Esophagus muscularis mucosa (tissue), 4 donors: ENCODE measurements around the gene ZKSCAN3. TPM values are rescaled to one million over a fixed set of nuclear protein-coding genes. Genes with fewer than 3 reads are reported as not detected.
"Not testable (repeated sequence)": the region's sequence is repeated elsewhere in the genome, so short reads cannot be mapped to it uniquely, and the experiment has no call there.

Source experiments
- DNase-seq: peaks from one replicate; pipeline ENCODE4 v3.0.0-alpha.2; 2017; ENCODE audit errors: extremely low spot score
- H3K27ac ChIP-seq, 4 donors: fragments of 200-600 bp; sonication (generic); replicated peaks in 1 of 4; 1 replicate in 3 of 4; 2 replicates in 1 of 4; pipeline ENCODE4 v1.5.1; 2016 to 2019; ENCODE audit warnings: mild to moderate bottlenecking in 1 of 4
- H3K27me3 ChIP-seq, 4 donors: fragments of 200-600 bp; sonication (generic); one replicate each; pipeline versions ENCODE4 v1.5.1 to v1.6.0; 2016 to 2019
- H3K36me3 ChIP-seq, 4 donors: fragments of 200-600 bp; sonication (generic); one replicate each; pipeline ENCODE4 v1.5.1; 2016 to 2019
- H3K4me1 ChIP-seq, 4 donors: fragments of 200-600 bp; sonication (generic); one replicate each; pipeline ENCODE4 v1.5.1; 2016 to 2019
- H3K4me3 ChIP-seq, 4 donors: fragments of 200-600 bp; sonication (generic); 1 replicate in 2 of 4; 2 replicates in 2 of 4; pipeline ENCODE4 v1.5.1; 2016 to 2019; ENCODE audit warnings: mild to moderate bottlenecking in 4 of 4, moderate library complexity in 1 of 4
- H3K9me3 ChIP-seq, 4 donors: fragments of 200-600 bp; sonication (generic); 1 replicate in 3 of 4; 2 replicates in 1 of 4; pipeline ENCODE4 v1.5.1; 2016 to 2019
- CTCF ChIP-seq, 3 experiments: fragments of 200-600 bp in 2 of 3; fragments of 450-650 bp in 1 of 3; sonication (generic) in 2 of 3; IDR thresholded peaks; one replicate each; pipeline ENCODE4 v1.5.1; 2017 to 2019; ENCODE audit warnings: antibody characterized with exemption in 3 of 3, mild to moderate bottlenecking in 2 of 3, moderate library complexity in 1 of 3
- EP300 ChIP-seq: sonication (generic); formaldehyde crosslinking; IDR thresholded peaks from one replicate; pipeline ENCODE4 v1.6.1; 2017; ENCODE audit warnings: antibody characterized with exemption
- POLR2A ChIP-seq: fragments of 450-650 bp; IDR thresholded peaks from one replicate; pipeline ENCODE4 v1.6.1; 2017; ENCODE audit warnings: antibody characterized with exemption, moderate library complexity, mild to moderate bottlenecking, low read depth
- POLR2AphosphoS5 ChIP-seq, 2 donors: sonication (generic); formaldehyde crosslinking; IDR thresholded peaks; one replicate each; pipeline ENCODE4 v1.6.1; 2017; ENCODE audit warnings: antibody characterized with exemption in 2 of 2
- WGBS: methylation state at CpG from one replicate; pipeline ENCODE4 v1.1.5; 2018; 5-methylcytosine and 5-hydroxymethylcytosine counted together
- intact Hi-C: fragments of 100-400 bp; cut with DNase I; formaldehyde crosslinking; loops from one replicate; pipeline ENCODE4 v1.15.1; 2023
- total RNA-seq, 4 donors: library from RNA; depleted of rRNA; stranded (reverse); fragments of >200 nt; gene quantifications; one replicate each; pipeline versions ENCODE4 v1.1.0 to v1.2.1, GENCODE V29; 2016

ZKSCAN3 gene
- 10 to 100 TPM in 1 of 4 donors, 1 to 10 TPM in 3; 2.8 to 10.4 (median 6.4) TPM for total RNA-seq

- no peaks in the 10 kb centered on the region for H3K36me3 ChIP-seq
- TF ChIP-seq POLR2A (no peak), POLR2AphosphoS5 (IDR thresholded peaks at IDR 0.05) (peak; percentile 73)
- no peaks in the 10 kb centered on the region for H3K27me3 ChIP-seq
- H3K4me1 ChIP-seq, result peaks cover 25 to 38% (median 34%) of the 10 kb centered on the region in 4 donors
- H3K27ac ChIP-seq, result peak within 1 kb of the TSS; percentile 76 to 89 (median 84)
- peak; percentile 93 for DNase-seq
- H3K4me3 ChIP-seq, result peak within 1 kb of the TSS; percentile 75 to 78 (median 76)
- WGBS, result under 1% methylated on average over 20 of the region's 30 CpGs
- intact Hi-C loops, result loop anchor here (5.0 kb wide), 1 partner anchor 83 kb away; the partner anchor contains the start of gene ZSCAN26
- no peaks in the 10 kb centered on the region for H3K9me3 ChIP-seq
Measured at GRCh38 chr6:28349892-28350737, at the start of gene ZKSCAN3. Gene ZKSCAN3 (plus strand): TSS chr6:28349947. CDS start chr6:28359587, 9,640 bp downstream.

GRCh38 chr6:28303570-28303969 is 46.2 kb upstream of the ZKSCAN3 start:
- TF ChIP-seq POLR2A (no peak), POLR2AphosphoS5 (IDR thresholded peaks at IDR 0.05) (no peak), CTCF (IDR thresholded peaks at IDR 0.05) (no peak), EP300 (no peak)
- H3K27me3 ChIP-seq, result no peaks in the 10 kb centered on the region
- H3K4me3 ChIP-seq, result no peak overlapping the region
- no peak overlapping the region for H3K27ac ChIP-seq
- H3K9me3 ChIP-seq, result peaks cover 0 to 24% (median 11%) of the 10 kb centered on the region in 4 donors
- intact Hi-C loops, result no loop called here
- peaks cover 10 to 44% (median 21%) of the 10 kb centered on the region in 4 donors for H3K36me3 ChIP-seq
- 91% methylated on average over 3 of the region's 3 CpGs for WGBS
- no peak for DNase-seq
- H3K4me1 ChIP-seq, result no peaks in the 10 kb centered on the region

GRCh38 chr6:28306363-28306762 is 43.4 kb upstream of the ZKSCAN3 start:
- DNase-seq, intact Hi-C loops: not testable (repeated sequence)
- peaks cover 0 to 27% (median 11%) of the 10 kb centered on the region in 4 donors for H3K9me3 ChIP-seq

GRCh38 chr6:28311139-28311823 is 38.5 kb upstream of the ZKSCAN3 start:
- WGBS, result 88% methylated on average over 9 of the region's 9 CpGs
- H3K4me1 ChIP-seq, result no peaks in the 10 kb centered on the region
- no peak overlapping the region for H3K4me3 ChIP-seq
- H3K27me3 ChIP-seq, result no peaks in the 10 kb centered on the region
- DNase-seq, result no peak
- TF ChIP-seq POLR2AphosphoS5 (IDR thresholded peaks at IDR 0.05) (no peak), EP300 (no peak), CTCF (IDR thresholded peaks at IDR 0.05) (no peak)
- intact Hi-C loops, result no loop called here
- no peak overlapping the region for H3K27ac ChIP-seq
- H3K36me3 ChIP-seq, result peaks cover 0 to 9% (median 4%) of the 10 kb centered on the region in 4 donors
- peaks cover 0 to 20% (median 10%) of the 10 kb centered on the region in 4 donors for H3K9me3 ChIP-seq

More at GRCh38 chr6:28306363-28306762, 43.4 kb upstream of the ZKSCAN3 start:
- not testable (repeated sequence) for H3K27me3 ChIP-seq, H3K27ac ChIP-seq, H3K4me3 ChIP-seq, H3K4me1 ChIP-seq
- peaks cover under 1 to 20% (median 5%) of the 10 kb centered on the region in 4 donors for H3K36me3 ChIP-seq

GRCh38 chr6:28312939-28313338 is 36.8 kb upstream of the ZKSCAN3 start:
- H3K27me3 ChIP-seq, result no peaks in the 10 kb centered on the region
- 89% methylated on average over 11 of the region's 23 CpGs for WGBS
- no peak overlapping the region for H3K27ac ChIP-seq
- TF ChIP-seq POLR2AphosphoS5 (IDR thresholded peaks at IDR 0.05), result no peak
- H3K36me3 ChIP-seq, result peaks cover 0 to 9% (median 4%) of the 10 kb centered on the region in 4 donors
- no peak overlapping the region for H3K4me3 ChIP-seq
- intact Hi-C loops, result no loop called here
- peaks cover 0 to 9% (median 2%) of the 10 kb centered on the region in 4 donors for H3K9me3 ChIP-seq
- DNase-seq, result no peak
- H3K4me1 ChIP-seq, result no peaks in the 10 kb centered on the region

GRCh38 chr6:28315628-28316027 is 34.1 kb upstream of the ZKSCAN3 start:
- H3K4me1 ChIP-seq, result no peaks in the 10 kb centered on the region
- DNase-seq, result no peak
- WGBS, result 75% methylated on average over 3 of the region's 3 CpGs
- H3K27me3 ChIP-seq, result no peaks in the 10 kb centered on the region
- H3K4me3 ChIP-seq, result no peak overlapping the region
- no peak overlapping the region for H3K27ac ChIP-seq
- peaks cover 0 to 9% (median 4%) of the 10 kb centered on the region in 4 donors for H3K36me3 ChIP-seq
- TF ChIP-seq POLR2A (no peak), EP300 (no peak), POLR2AphosphoS5 (IDR thresholded peaks at IDR 0.05) (no peak), CTCF (IDR thresholded peaks at IDR 0.05) (no peak)
- intact Hi-C loops, result no loop called here
- H3K9me3 ChIP-seq, result peaks cover 0 to 3% (median 1%) of the 10 kb centered on the region in 4 donors

- H3K27me3 ChIP-seq, H3K4me3 ChIP-seq, intact Hi-C loops, H3K9me3 ChIP-seq, H3K4me1 ChIP-seq, H3K27ac ChIP-seq, DNase-seq: not testable (repeated sequence)
- 95% methylated on average over 8 of the region's 8 CpGs for WGBS
- peaks cover 0 to 10% (median 4%) of the 10 kb centered on the region in 4 donors for H3K36me3 ChIP-seq
Measured at GRCh38 chr6:28317866-28318265, 31.9 kb upstream of the ZKSCAN3 start.
